Gastroesophageal sphincter (tissue), 3 donors: Measurements from ENCODE around the gene TPP1.

Source experiments
- CTCF ChIP-seq, 4 experiments: fragments of 200-600 bp in 2 of 4; fragments of 450-650 bp in 2 of 4; sonication (generic) in 1 of 4; IDR thresholded peaks; one replicate each; pipeline ENCODE4 v1.5.1; 2017 to 2019; ENCODE audit warnings: antibody characterized with exemption in 4 of 4, mild to moderate bottlenecking in 2 of 4, moderate library complexity in 2 of 4
- EP300 ChIP-seq: sonication (generic); formaldehyde crosslinking; IDR thresholded peaks from one replicate; pipeline ENCODE4 v1.6.1; 2017; ENCODE audit warnings: antibody characterized with exemption, mild to moderate bottlenecking
- POLR2A ChIP-seq, 2 donors: fragments of 450-650 bp; IDR thresholded peaks; one replicate each; pipeline ENCODE4 v1.6.1; 2017; ENCODE audit warnings: antibody characterized with exemption in 2 of 2, mild to moderate bottlenecking in 2 of 2, moderate library complexity in 1 of 2

GRCh38 chr11:6667733-6668374 is 48.6 kb upstream of the TPP1 start:
- no peak for TF ChIP-seq EP300
- TF ChIP-seq POLR2A (IDR thresholded peaks at IDR 0.05) = no peak
- peak; percentile 35 to 70 (median 63) for TF ChIP-seq CTCF (IDR thresholded peaks at IDR 0.05)
